Keratinocyte (primary cell): ENCODE results near the gene SLC9C2. TPM values are rescaled to one million over a fixed set of nuclear protein-coding genes. Genes with fewer than 3 reads are reported as not detected.
A peak's percentile ranks its signal among the peaks of the same experiment; 100 is the strongest.

Experiments used
- DNase-seq: peaks from one replicate; pipeline ENCODE4 v3.0.0-alpha.2; 2011; ENCODE audit warnings: low read depth, missing footprints, low spot score
- FAIRE-seq: peaks from 2 replicates; lab custom pipeline; 2011; peaks lifted over from hg19 to GRCh38; lab: Jason Lieb, UNC
- H2AFZ ChIP-seq: 2 replicates; pipeline ENCODE4 v1.6.0; 2012; ENCODE audit warnings: low read length, control low read depth, inconsistent platforms; ENCODE audit not compliant: control insufficient read depth
- H3K27ac ChIP-seq: 2 replicates; pipeline ENCODE4 v1.5.1; 2011; ENCODE audit warnings: low read length; ENCODE audit not compliant: control insufficient read depth, insufficient read depth
- H3K27me3 ChIP-seq: 3 replicates; pipeline ENCODE4 v1.6.0; 2011; ENCODE audit warnings: low read length; ENCODE audit not compliant: control insufficient read depth, insufficient read depth; ENCODE audit errors: extremely low read depth
- H3K36me3 ChIP-seq, 2 experiments: 2 replicates in 1 of 2; 3 replicates in 1 of 2; pipeline ENCODE4 v1.5.1; 2011; ENCODE audit warnings: low read length in 2 of 2, mild to moderate bottlenecking in 1 of 2; ENCODE audit not compliant: control insufficient read depth in 2 of 2, insufficient read depth in 2 of 2; ENCODE audit errors: extremely low read depth in 1 of 2
- H3K4me1 ChIP-seq: 3 replicates; pipeline ENCODE4 v1.5.1; 2011; ENCODE audit warnings: low read length; ENCODE audit not compliant: control insufficient read depth, insufficient read depth; ENCODE audit errors: extremely low read depth
- H3K4me2 ChIP-seq: 3 replicates; pipeline ENCODE4 v1.6.0; 2011; ENCODE audit warnings: low read depth, low read length; ENCODE audit not compliant: control insufficient read depth, insufficient read depth; ENCODE audit errors: extremely low read depth
- H3K4me3 ChIP-seq, 3 experiments: fragments of 200-600 bp in 1 of 3; sonication (generic) in 1 of 3; 2 replicates in 2 of 3; 3 replicates in 1 of 3; pipeline ENCODE4 v1.5.1; 2011 to 2016; ENCODE audit warnings: low read length in 3 of 3, mild to moderate bottlenecking in 3 of 3, control low read depth in 2 of 3, inconsistent platforms in 1 of 3, low read depth in 1 of 3, mixed read lengths in 1 of 3, mixed run types in 1 of 3, moderate library complexity in 1 of 3; ENCODE audit not compliant: control insufficient read depth in 2 of 3, insufficient read depth in 2 of 3; ENCODE audit errors: extremely low read depth in 1 of 3
- H3K79me2 ChIP-seq: 2 replicates; pipeline ENCODE4 v1.6.0; 2012; ENCODE audit warnings: low read length; ENCODE audit not compliant: control insufficient read depth, insufficient read depth
- H3K9ac ChIP-seq: 3 replicates; pipeline ENCODE4 v1.6.0; 2011; ENCODE audit warnings: low read length; ENCODE audit not compliant: control insufficient read depth, insufficient read depth; ENCODE audit errors: extremely low read depth
- H3K9me1 ChIP-seq: 3 replicates; pipeline ENCODE4 v1.6.0; 2011; ENCODE audit warnings: low read length; ENCODE audit not compliant: control insufficient read depth, insufficient read depth; ENCODE audit errors: extremely low read depth
- H3K9me3 ChIP-seq: 2 replicates; pipeline ENCODE4 v1.5.1; 2012; ENCODE audit warnings: low read depth, low read length; ENCODE audit not compliant: control insufficient read depth
- H4K20me1 ChIP-seq: 3 replicates; pipeline ENCODE4 v1.6.0; 2011; ENCODE audit warnings: low read length; ENCODE audit not compliant: control insufficient read depth, insufficient read depth; ENCODE audit errors: extremely low read depth
- EZH2 ChIP-seq: IDR thresholded peaks from one replicate; pipeline ENCODE4 v1.6.1; 2012; ENCODE audit warnings: inconsistent platforms, mild to moderate bottlenecking, low read length, moderate library complexity
- dilution Hi-C: fragments of 300-500 bp; cut with MboI; formaldehyde crosslinking; loops from one replicate; pipeline ENCODE4 v1.7.0; 2020; ENCODE audit warnings: low sequenced_read_pairs; ENCODE audit not compliant: extremely low pct_ligation_motif_present
- polyA plus RNA-seq, 5 experiments: library from polyadenylated mRNA; depleted of rRNA in 3 of 5; stranded (reverse) in 3 of 5; stranded (forward) in 1 of 5; unstranded in 1 of 5; fragments of >200 nt; gene quantifications; 1 replicate in 1 of 5; 2 replicates in 3 of 5; 3 replicates in 1 of 5; pipeline versions ENCODE4 v1.2.1 to v1.2.3, GENCODE V29; 2011 to 2012; ENCODE audit warnings: missing spikeins in 2 of 5, low read depth in 1 of 5, low replicate concordance in 1 of 5
- TF ChIP-seq, protein P1 (sequence below), 3 experiments: IDR thresholded peaks in 1 of 3; conservative IDR thresholded peaks in 1 of 3; optimal IDR thresholded peaks in 1 of 3; 2 replicates in 2 of 3; 3 replicates in 1 of 3; pipeline versions ENCODE3 to v1.5.1; 2011; ENCODE audit warnings: low read length in 3 of 3, mild to moderate bottlenecking in 3 of 3, moderate library complexity in 2 of 3, control low read depth in 1 of 3, inconsistent platforms in 1 of 3; ENCODE audit not compliant: insufficient read depth in 2 of 3; ENCODE audit errors: extremely low read depth in 1 of 3

Gene SLC9C2
- polyA plus RNA-seq, 1 donor (not counting 4 experiments of a cell fraction or from before 2014, with no cell fraction given), result not detected

DNA sequence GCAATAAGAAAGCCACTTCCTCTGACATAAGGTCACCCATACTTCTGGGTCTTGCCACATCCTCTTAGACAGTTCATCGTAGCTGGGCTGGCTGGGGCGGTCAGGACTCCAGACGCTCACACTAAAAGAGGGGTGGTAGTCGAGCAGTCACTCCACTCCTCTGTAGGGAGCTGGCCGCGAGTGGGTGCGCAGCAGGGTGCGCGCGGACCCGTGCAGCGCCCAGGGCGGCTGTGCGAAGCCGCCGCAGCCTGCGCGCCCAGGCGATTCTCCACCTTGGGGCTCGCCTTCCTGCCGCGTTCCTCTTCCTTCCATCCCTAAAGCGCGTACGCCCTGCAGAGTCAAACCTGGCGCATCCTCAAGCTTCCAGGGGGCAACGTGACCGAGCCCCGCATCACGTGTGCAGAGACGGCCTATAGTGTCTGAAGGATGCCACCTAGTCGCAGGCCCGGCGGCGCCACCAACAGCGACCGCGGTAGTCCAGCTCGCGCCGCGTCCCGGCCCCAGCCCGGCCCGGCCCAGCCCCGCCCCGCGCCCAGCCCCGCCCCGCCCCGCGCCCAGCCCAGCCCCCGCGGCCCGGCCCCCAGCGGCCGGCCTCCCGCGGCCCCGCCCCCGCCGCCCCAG lies 126.1 kb downstream of the SLC9C2 start:
- H3K27ac ChIP-seq, result peak overlapping the region; percentile 82
- peak; percentile 69 for DNase-seq
- H3K79me2 ChIP-seq, result peaks cover 35% of the 10 kb centered on the region
- TF ChIP-seq, protein P1, sequence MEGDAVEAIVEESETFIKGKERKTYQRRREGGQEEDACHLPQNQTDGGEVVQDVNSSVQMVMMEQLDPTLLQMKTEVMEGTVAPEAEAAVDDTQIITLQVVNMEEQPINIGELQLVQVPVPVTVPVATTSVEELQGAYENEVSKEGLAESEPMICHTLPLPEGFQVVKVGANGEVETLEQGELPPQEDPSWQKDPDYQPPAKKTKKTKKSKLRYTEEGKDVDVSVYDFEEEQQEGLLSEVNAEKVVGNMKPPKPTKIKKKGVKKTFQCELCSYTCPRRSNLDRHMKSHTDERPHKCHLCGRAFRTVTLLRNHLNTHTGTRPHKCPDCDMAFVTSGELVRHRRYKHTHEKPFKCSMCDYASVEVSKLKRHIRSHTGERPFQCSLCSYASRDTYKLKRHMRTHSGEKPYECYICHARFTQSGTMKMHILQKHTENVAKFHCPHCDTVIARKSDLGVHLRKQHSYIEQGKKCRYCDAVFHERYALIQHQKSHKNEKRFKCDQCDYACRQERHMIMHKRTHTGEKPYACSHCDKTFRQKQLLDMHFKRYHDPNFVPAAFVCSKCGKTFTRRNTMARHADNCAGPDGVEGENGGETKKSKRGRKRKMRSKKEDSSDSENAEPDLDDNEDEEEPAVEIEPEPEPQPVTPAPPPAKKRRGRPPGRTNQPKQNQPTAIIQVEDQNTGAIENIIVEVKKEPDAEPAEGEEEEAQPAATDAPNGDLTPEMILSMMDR (optimal IDR thresholded peaks at IDR 0.05 in 1 of 3, IDR thresholded peaks at IDR 0.05 in 1 of 3, conservative IDR thresholded peaks at IDR 0.05 in 1 of 3; ENCODE audit: extremely low read depth in 1 of 3, insufficient read depth in 2 of 3, low read length in 3 of 3), result peak in 1 of 3 experiments; percentile 37
- TF ChIP-seq EZH2, result no peak
- H3K4me1 ChIP-seq, result peaks cover 40% of the 10 kb centered on the region
- peaks cover 8 to 10% of the 10 kb centered on the region in 2 experiments for H3K36me3 ChIP-seq
- no peaks in the 10 kb centered on the region for H3K27me3 ChIP-seq
- peak overlapping the region; percentile 75 to 94 (median 78) for H3K4me3 ChIP-seq
- peak overlapping the region; percentile 90 for H3K4me2 ChIP-seq
- dilution Hi-C loops, result no loop called here
- H3K9me1 ChIP-seq, result no peaks in the 10 kb centered on the region
- H4K20me1 ChIP-seq, result no peaks in the 10 kb centered on the region
- no peak for FAIRE-seq
- no peaks in the 10 kb centered on the region for H3K9me3 ChIP-seq
- peak overlapping the region; percentile 95 for H3K9ac ChIP-seq
- peak overlapping the region; percentile 87 for H2AFZ ChIP-seq

DNA sequence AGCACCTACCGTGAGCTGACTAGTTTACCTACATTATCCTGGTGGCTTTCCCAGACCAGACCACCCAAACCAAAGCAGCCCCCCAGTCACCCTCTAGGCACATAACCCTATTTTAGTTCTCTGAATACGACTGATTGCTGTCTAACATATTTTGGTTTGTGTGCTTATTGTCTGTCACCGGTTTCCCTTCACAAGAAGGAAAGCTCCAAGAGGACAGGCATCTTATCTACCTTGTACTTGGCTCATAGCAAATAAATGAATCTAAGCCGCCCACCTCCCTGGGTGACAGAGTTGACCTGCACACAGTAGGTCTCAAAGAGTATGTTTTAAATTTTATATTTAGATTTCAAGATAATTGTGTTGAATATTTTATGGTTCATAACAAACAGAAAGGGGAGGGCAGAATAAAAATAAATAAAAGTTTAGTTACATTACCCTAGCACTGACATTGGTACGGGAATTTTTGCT lies 126.6 kb downstream of the SLC9C2 start:
- Histone ChIP-seq H2AFZ (peak overlapping the region; percentile 87), H3K4me3 (peak overlapping the region; percentile 62 to 78 (median 75)), H4K20me1 (no peaks in the 10 kb centered on the region), H3K27me3 (no peaks in the 10 kb centered on the region), H3K9me1 (no peaks in the 10 kb centered on the region), H3K4me2 (peak overlapping the region; percentile 90), H3K4me1 (peaks cover 40% of the 10 kb centered on the region), H3K79me2 (peaks cover 31% of the 10 kb centered on the region), H3K9ac (peak overlapping the region; percentile 79), H3K9me3 (no peaks in the 10 kb centered on the region), H3K27ac (peak overlapping the region; percentile 82), H3K36me3 (peaks cover 3 to 4% of the 10 kb centered on the region in 2 experiments)
- dilution Hi-C loops, result no loop called here
- no peak for TF ChIP-seq EZH2
- TF ChIP-seq, protein P1 (optimal IDR thresholded peaks at IDR 0.05 in 1 of 3, IDR thresholded peaks at IDR 0.05 in 1 of 3, conservative IDR thresholded peaks at IDR 0.05 in 1 of 3; ENCODE audit: extremely low read depth in 1 of 3, insufficient read depth in 2 of 3, low read length in 3 of 3), result no peak
- no peak for DNase-seq
- FAIRE-seq, result no peak
